GM18507 (cell line): Measurements from ENCODE around the gene CCSAP.
"Not testable (repeated sequence)": the region's sequence is repeated elsewhere in the genome, so short reads cannot be mapped to it uniquely, and the experiment has no call there.

Source experiments
- DNase-seq: peaks from one replicate; pipeline ENCODE4 v3.0.0; 2011; ENCODE audit warnings: low read depth; ENCODE audit not compliant: insufficient read length; ENCODE audit errors: extremely low spot score
- FAIRE-seq: peaks from 2 replicates; lab custom pipeline; 2011; peaks lifted over from hg19 to GRCh38; lab: Jason Lieb, UNC

The CCSAP gene, protein sequence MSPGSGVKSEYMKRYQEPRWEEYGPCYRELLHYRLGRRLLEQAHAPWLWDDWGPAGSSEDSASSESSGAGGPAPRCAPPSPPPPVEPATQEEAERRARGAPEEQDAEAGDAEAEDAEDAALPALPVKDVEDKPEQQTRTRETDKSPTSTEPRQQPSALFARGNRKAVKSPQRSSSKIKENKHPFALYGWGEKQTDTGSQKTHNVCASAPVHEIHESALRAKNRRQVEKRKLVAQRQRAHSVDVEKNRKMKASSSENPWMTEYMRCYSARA

DNA sequence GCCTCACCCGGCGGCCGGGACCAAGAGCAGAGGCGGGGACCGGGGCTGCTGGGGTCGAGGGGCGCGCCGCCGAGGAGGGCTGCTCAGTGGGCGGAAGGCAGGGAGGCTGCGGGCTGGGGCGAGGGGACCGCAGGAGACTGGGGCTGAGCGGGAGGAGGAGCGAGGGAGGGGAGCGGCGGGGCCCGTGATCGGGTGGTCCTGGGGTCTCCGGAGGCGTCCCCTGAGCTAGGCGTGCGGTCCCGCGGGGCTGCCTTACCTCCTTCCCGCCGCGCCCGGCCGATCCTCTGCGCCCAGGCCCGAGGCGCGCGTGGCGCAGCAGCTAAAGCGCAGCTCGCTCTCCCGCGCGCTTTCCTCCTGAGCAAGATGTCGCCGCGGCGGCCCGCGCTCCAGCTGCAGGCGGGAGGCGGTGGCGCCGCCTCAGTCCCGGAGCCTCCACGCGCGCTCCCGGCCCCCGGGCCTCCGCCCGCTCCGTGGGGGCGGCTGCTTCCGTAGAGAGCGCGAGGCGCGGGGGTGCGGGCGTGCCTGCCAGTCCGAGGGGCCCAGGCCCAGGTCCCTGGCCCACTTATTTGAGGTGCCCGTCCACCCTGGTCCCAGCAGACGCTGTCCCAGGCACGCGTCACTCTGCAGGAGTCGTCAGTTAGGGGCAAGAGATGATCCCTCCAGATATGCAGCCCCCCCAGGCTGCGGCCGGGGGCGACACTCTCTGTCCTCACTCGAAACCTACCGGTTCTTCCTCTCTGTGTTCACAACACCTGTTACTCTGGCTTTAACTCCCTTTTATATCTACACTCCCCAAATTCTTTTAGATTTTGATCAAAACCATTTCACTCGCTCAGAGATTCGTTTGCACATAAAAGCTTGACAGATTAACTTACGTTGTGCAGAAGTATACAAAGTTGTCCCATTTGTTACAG is at the start of gene CCSAP:
TSS of gene CCSAP (minus strand) at position 392 of the 914 bp plus-strand sequence. CDS start 582 bp downstream, outside the sequence.
- DNase-seq, result peak; percentile 11
- peak; percentile 29 for FAIRE-seq

GRCh38 chr1:229390130-229390529 is 47.3 kb upstream of the CCSAP start:
- no peak for DNase-seq
- no peak for FAIRE-seq

- FAIRE-seq, result no peak
Observed at GRCh38 chr1:229388897-229389580, 46.2 kb upstream of the CCSAP start.

GRCh38 chr1:229385853-229386456 is 43.1 kb upstream of the CCSAP start:
- no peak for FAIRE-seq
- no peak for DNase-seq

More at GRCh38 chr1:229388897-229389580, 46.2 kb upstream of the CCSAP start:
- DNase-seq, result no peak

DNA sequence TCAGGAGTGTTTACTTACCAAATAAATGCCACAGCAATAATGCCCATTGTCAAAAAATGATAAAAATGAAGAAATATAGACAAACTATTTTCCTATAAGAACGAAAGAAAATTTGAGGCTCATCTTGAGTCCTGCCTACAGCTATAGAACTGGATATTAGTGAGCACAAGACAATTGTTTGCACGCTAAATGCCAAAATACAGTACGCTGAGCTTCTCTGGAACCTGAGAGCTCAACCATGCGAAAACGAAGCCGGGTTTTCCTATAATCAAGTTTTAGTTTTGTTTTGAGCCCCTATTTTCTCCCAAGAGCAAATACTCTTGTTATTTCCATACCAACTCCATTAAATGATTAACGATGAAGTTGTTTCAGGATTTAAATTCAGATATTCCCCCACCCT is 42.0 kb upstream of the CCSAP start:
- DNase-seq, result no peak
- peak; percentile 39 for FAIRE-seq

DNA sequence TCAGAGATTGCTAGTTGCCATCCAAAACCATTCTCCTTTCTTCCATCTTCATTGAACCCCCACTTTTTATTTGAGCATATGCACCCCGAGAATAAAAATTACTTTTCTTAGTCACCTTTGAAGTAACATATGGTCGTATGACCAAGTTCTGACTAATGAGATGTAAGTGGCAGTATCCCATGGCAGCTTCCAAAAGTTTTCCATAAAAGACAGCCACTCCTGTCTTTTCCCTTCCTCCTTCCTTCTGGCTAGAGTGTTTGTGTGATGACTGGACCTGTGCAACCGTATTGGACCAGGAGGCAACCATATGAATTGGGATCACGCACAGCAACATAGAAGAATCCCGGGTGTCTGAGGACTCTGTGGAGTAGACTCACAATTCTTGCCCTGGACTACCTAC is 41.1 kb upstream of the CCSAP start:
- DNase-seq (no peak), FAIRE-seq (no peak)

DNA sequence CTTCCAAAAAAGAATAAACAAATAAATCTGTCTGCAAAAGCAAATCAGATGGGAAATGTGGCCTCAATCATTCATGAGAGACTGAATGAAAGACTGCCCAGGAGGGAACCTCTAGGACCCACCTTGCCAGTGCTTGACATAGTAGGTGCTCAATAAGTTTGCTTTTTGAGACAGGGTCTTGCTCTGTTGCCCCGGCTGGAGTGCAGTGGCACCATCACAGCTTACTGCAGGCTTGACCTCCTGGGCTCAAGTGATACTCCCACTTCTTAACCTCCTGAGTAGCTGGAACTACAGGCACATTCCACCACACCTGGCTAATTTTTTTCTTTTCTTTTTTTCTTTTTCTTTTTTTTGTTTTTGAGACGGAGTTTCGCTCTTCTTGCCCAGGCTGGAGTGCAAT is 40.3 kb upstream of the CCSAP start:
- FAIRE-seq, result no peak
- no peak for DNase-seq

DNA sequence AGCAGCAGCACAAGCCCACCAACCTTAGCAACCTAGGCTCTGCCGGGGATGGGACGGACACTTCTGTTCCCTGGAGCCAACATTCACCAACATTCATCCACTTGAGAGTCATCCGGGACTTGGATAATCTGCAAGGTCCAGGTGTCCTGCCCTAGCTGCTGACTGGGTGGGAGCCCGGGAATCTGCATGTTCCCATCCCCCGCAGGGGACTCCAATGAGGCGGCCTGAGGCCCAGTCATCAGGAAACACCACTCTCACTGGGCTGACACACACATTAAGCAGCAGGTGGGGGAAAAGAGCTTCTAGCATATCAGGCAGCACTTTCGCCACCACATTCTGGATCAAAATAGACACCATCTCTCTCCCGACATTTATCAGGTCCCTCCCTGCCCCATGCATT is 38.4 kb upstream of the CCSAP start:
- DNase-seq, result peak; percentile 25
- no peak for FAIRE-seq

DNA sequence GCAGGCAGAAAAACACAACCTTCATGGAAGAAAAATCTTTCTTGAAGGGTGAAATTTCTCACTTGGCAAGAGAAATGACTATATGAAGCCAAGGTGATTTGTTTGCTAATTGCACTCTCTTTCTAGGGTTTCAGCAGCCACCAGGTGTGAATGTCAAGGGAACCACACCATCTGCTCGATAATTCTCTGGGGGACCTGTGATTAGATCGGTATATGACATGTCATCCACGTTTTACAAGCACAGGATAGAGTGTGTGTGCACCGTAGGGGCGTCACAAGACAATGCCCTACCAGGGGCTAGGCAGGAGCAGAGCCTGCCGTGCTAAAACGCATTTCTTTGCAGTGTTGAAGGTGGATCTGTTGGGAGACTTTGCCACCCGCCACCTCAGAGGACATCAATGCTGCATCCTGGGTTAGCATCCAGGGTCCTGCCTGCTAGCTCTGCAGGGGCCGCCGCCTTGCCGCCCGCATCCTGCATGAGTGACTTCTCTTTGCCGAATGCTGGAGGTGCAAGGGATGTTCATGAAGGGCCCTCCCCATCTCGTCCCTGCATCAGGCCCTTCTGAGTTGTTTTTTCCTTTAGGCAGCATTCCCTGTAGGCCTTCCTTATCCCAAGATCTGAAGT is 37.8 kb upstream of the CCSAP start:
- FAIRE-seq (peak; percentile 62), DNase-seq (no peak)

DNA sequence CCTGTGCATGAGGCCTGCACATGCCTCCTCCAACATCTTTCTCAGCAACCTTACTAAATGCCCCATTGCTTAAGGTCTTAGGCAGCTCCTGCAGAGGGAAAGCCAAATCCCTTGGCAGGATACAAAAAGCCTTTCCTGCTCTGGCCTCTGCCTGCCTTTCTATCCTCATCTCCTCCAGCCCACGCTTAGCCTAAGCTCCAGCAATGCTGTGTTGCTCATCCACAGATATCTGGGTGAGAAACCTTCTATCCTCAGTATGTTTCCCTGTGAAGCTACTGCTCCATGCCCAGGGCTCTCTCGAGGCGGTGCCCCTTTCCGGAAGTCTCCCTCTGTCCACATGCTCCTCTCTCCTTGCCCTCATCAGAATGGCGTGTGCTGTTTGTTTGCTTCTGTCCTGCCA is 37.0 kb upstream of the CCSAP start:
- FAIRE-seq (no peak), DNase-seq (no peak)

DNA sequence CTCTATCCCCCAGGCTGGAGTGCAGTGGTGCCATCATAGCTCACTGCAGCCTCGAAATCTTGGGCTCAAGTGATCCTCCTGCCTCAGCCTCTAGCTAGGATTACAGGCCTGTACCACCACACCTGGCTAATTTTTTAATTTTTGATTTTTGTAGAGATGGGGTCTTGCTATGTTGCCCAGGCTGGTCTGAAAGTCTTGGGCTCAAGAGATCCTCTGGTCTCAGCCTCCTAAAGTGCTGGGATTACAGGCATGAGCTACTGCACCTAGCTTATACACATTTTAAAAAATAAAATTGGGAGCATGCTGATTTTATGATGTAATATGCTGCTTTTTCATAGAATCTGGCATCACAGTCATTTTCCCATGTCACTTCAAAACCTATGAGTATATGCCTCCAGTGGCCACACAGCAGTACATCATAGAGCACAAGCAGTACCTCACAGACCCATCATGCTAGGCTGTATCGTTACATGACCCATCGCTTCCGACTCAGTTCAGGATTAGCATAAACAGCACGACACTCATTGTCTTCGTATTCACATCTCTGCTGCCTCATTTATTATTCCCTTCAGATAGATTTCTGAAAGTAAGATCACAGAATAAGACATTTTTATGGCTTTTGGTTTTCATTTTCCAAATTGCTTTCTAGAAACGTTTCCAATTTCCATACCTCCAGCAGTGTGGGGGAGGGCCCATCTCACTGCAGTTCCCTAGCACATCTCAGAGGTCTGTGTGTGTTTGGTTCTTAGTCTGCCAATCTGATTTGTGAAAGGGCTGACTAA is 35.9 kb upstream of the CCSAP start:
- no peak for DNase-seq
- no peak for FAIRE-seq

- FAIRE-seq, DNase-seq: not testable (repeated sequence)
Observed at GRCh38 chr1:229378035-229378434, 35.2 kb upstream of the CCSAP start.

DNA sequence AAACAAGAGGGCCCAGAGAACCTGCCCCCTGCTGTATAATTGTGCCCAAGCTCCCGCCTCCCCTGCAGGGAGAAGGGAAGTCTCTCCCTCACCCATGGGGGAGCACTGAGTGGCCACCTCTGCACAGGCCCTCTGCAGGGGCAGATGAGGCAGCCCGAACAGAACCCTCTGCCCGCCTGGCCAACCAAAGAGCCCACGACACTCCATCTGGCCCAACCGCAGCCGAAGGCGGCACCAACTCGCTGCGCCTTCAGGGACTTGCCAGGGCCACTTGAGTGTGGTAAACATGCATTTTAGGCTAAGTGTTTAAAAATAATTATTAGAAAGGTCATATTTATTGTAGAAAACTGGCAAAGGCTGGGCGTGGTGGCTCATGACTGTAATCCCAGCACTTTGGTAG is 34.6 kb upstream of the CCSAP start:
- DNase-seq, result no peak
- FAIRE-seq, result no peak

- DNase-seq, result no peak
- FAIRE-seq, result no peak
Observed at GRCh38 chr1:229376521-229376920, 33.7 kb upstream of the CCSAP start.

DNA sequence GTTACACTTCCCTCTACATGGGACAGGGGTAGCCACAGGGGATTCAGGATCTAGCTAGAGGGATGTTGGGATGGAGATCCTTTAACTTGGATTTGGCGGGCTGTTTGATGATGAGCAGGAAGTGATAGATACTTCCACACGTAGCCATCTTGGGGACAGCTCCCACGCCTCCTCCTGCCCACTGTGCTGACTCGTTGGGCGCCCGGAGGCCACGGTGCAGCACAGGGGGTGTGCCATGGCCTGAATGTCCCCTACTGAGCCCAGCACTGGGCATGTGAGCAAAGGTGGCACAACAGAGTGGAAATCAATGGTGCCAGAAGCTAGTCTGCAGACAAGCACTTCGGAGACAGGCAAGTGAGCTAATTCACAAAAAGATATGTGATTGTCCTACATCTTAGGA is 31.6 kb upstream of the CCSAP start:
- FAIRE-seq, result no peak
- DNase-seq, result no peak

DNA sequence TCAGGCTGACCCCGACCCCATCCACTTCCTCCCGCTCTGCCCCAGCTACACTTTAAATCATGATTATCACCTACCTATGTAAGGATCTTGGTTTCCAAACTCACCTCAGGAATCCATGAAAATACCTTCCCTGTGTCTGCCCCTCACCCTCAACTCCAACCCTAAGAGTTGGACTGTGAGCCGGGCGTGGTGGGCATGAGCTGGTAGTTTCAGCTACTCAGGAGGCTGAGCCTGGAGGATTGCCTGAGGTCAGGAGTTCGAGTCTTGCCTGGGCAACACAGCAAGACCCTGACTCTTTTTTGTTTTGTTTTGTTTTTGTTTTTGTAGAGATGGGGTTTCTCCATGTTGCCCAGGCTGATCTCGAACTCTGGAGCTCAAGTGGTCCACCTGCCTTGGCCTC is 30.5 kb upstream of the CCSAP start:
- DNase-seq (no peak), FAIRE-seq (no peak)

DNA sequence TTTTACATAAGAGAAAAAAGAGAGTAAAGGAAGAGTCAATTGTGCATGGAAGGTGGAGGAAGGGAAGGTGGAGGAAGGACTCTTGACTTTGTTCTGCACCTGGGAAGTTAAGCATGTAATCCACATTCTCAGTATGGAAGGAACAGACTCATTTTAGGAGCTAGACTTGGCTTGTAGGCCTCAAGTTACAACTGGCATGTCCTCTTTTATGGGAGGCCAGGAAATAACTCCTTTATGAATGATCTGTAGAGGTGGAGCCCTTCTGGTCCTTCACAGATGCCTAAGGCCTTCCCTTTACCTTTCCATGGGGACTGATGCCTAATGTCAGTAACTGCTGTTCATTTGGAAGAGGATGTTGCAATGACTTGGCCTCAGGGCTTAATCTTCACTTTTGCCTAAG is 29.4 kb upstream of the CCSAP start:
- DNase-seq (no peak), FAIRE-seq (no peak)

DNA sequence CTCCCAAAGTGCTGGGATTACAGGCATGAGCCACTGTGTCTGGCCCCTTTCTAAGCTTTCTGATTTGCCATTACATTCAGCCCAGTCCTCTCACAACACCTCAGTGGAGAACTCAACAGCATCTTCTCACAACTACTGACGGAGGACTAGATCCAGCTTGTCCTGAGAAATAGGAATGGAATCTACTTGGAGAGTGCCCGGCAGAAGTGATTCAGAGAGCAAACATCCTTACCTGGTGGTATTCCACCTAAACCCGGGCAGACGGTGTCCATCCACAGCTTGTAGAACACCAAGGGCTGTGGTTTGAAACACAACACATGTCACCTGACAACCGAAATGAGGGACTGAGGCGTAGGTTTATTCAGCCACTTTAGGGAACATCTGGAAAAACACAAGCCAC is 28.8 kb upstream of the CCSAP start:
- DNase-seq (no peak), FAIRE-seq (no peak)

GRCh38 chr1:229370601-229371021 is 27.8 kb upstream of the CCSAP start:
- no peak for DNase-seq
- FAIRE-seq, result peak; percentile 93
